OCI-LY3 (cell line): Measurements from ENCODE around the gene GEN1.
A peak's percentile ranks its signal among the peaks of the same experiment; 100 is the strongest.

ENCODE experiments used
- H2AFZ ChIP-seq: fragments of 200-600, 300-600 bp; shearing (Covaris generic); 2 replicates; pipeline ENCODE4 v1.6.0; 2014; ENCODE audit warnings: antibody characterized with exemption, low read depth, low read length
- H3K27ac ChIP-seq: fragments of 200-600, 300-600 bp; sonication (generic); 2 replicates; pipeline ENCODE4 v1.5.1; 2014; ENCODE audit warnings: mild to moderate bottlenecking, low read length, moderate library complexity, mixed read lengths
- H3K27me3 ChIP-seq: fragments of 200-600, 300-600 bp; sonication (generic); 2 replicates; pipeline ENCODE4 v1.6.1; 2014; ENCODE audit warnings: low read depth, low read length, mixed read lengths
- H3K36me3 ChIP-seq: fragments of 200-600, 300-600 bp; sonication (generic); replicated peaks from 2 replicates; pipeline ENCODE3; 2014; ENCODE audit warnings: low read depth, low read length, mixed read lengths
- H3K4me1 ChIP-seq: fragments of 300-600, 200-600 bp; sonication (generic); 2 replicates; pipeline ENCODE4 v1.6.1; 2014; ENCODE audit warnings: low read length, mixed read lengths
- H3K4me2 ChIP-seq: fragments of 200-600, 300-600 bp; sonication (generic); 2 replicates; pipeline ENCODE4 v1.6.1; 2014; ENCODE audit warnings: low read length, mixed read lengths
- H3K4me3 ChIP-seq: fragments of 300-600, 200-600 bp; sonication (generic); 2 replicates; pipeline ENCODE4 v1.5.1; 2014; ENCODE audit warnings: antibody characterized with exemption, mild to moderate bottlenecking, low read length, moderate library complexity
- H3K79me2 ChIP-seq: fragments of 300-600, 200-600 bp; shearing (Covaris generic); 2 replicates; pipeline ENCODE4 v1.6.1; 2014; ENCODE audit warnings: mild to moderate bottlenecking, low read length, mixed read lengths
- H3K9ac ChIP-seq: fragments of 300-600, 200-600 bp; shearing (Covaris generic); 2 replicates; pipeline ENCODE4 v1.6.0; 2014; ENCODE audit warnings: mild to moderate bottlenecking, low read length, moderate library complexity
- H3K9me3 ChIP-seq: fragments of 200-600, 300-600 bp; shearing (Covaris generic); 2 replicates; pipeline ENCODE4 v1.6.1; 2014; ENCODE audit warnings: low read length, mixed read lengths; ENCODE audit not compliant: insufficient read depth
- H4K20me1 ChIP-seq: fragments of 200-600, 300-600 bp; sonication (generic); 2 replicates; pipeline ENCODE4 v1.6.1; 2016; ENCODE audit warnings: low read length, mixed read lengths; ENCODE audit not compliant: insufficient read depth
- EZH2phosphoT487 ChIP-seq: fragments of 200-600 bp; shearing (Covaris generic); IDR thresholded peaks from 2 replicates; pipeline ENCODE4 v1.6.1; 2018; ENCODE audit warnings: antibody characterized with exemption, mixed run types, low read depth
- TF ChIP-seq, protein P1 (sequence below): fragments of 200-600, 300-600 bp; sonication (generic); IDR thresholded peaks from 2 replicates; pipeline ENCODE4 v1.5.1; 2014; ENCODE audit warnings: antibody characterized with exemption, low read length, low read depth

GEN1 gene

GRCh38 chr2:17719562-17720371 is 34.2 kb upstream of the GEN1 start:
- Histone ChIP-seq H4K20me1 (no peaks in the 10 kb centered on the region), H3K9ac (no peak overlapping the region), H3K27ac (peak overlapping the region; percentile 35), H3K4me1 (peaks cover 8% of the 10 kb centered on the region; the same call in 1 of the 2 replicates), H3K79me2 (no peaks in the 10 kb centered on the region), H3K4me2 (no peak overlapping the region), H3K9me3 (no peaks in the 10 kb centered on the region), H3K4me3 (no peak overlapping the region), H3K27me3 (no peaks in the 10 kb centered on the region), H3K36me3 (peaks cover 63% of the 10 kb centered on the region), H2AFZ (no peak overlapping the region)
- TF ChIP-seq, protein P1, sequence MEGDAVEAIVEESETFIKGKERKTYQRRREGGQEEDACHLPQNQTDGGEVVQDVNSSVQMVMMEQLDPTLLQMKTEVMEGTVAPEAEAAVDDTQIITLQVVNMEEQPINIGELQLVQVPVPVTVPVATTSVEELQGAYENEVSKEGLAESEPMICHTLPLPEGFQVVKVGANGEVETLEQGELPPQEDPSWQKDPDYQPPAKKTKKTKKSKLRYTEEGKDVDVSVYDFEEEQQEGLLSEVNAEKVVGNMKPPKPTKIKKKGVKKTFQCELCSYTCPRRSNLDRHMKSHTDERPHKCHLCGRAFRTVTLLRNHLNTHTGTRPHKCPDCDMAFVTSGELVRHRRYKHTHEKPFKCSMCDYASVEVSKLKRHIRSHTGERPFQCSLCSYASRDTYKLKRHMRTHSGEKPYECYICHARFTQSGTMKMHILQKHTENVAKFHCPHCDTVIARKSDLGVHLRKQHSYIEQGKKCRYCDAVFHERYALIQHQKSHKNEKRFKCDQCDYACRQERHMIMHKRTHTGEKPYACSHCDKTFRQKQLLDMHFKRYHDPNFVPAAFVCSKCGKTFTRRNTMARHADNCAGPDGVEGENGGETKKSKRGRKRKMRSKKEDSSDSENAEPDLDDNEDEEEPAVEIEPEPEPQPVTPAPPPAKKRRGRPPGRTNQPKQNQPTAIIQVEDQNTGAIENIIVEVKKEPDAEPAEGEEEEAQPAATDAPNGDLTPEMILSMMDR, result peak; percentile 84
- TF ChIP-seq EZH2phosphoT487, result no peak

DNA sequence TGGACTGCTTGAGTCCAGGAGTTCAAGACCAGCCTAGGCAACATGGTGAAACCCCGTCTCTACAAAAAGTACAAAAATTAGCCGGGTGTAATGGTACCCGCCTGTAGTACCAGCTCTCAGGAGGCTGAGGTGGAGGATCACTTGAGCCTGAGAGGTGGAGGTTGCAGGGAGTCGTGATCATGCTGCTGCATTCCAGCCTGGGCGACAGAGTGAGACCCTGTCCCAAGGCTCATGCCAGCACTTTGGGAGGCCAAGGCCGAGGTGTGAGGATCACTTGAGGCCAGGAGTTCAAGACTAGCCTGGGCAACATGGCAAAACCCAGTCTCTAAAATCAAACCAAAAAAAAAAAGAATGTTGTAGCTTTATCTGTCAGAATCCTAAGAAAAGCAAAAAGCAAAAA is 25.7 kb upstream of the GEN1 start:
- H3K4me2 ChIP-seq, result no peak overlapping the region
- H4K20me1 ChIP-seq, result no peaks in the 10 kb centered on the region
- H3K27ac ChIP-seq, result no peak overlapping the region
- H3K36me3 ChIP-seq, result peaks cover 68% of the 10 kb centered on the region
- H3K27me3 ChIP-seq, result no peaks in the 10 kb centered on the region
- H3K79me2 ChIP-seq, result no peaks in the 10 kb centered on the region
- H3K9me3 ChIP-seq, result no peaks in the 10 kb centered on the region
- TF ChIP-seq, protein P1, result no peak
- no peak for TF ChIP-seq EZH2phosphoT487
- no peak overlapping the region for H3K4me3 ChIP-seq
- H3K4me1 ChIP-seq, result peaks cover 4% of the 10 kb centered on the region; the same call in 1 of the 2 replicates
- H3K9ac ChIP-seq, result no peak overlapping the region
- no peak overlapping the region for H2AFZ ChIP-seq

GRCh38 chr2:17729880-17730279 is 24.1 kb upstream of the GEN1 start:
- TF ChIP-seq, protein P1, result no peak
- no peak for TF ChIP-seq EZH2phosphoT487
- H3K4me3 ChIP-seq, result no peak overlapping the region
- H4K20me1 ChIP-seq, result no peaks in the 10 kb centered on the region
- no peaks in the 10 kb centered on the region for H3K27me3 ChIP-seq
- H3K79me2 ChIP-seq, result no peaks in the 10 kb centered on the region
- no peak overlapping the region for H2AFZ ChIP-seq
- H3K9me3 ChIP-seq, result no peaks in the 10 kb centered on the region
- no peak overlapping the region for H3K9ac ChIP-seq
- H3K4me1 ChIP-seq, result no peaks in the 10 kb centered on the region
- no peak overlapping the region for H3K27ac ChIP-seq
- H3K36me3 ChIP-seq, result peaks cover 64% of the 10 kb centered on the region
- no peak overlapping the region for H3K4me2 ChIP-seq

DNA sequence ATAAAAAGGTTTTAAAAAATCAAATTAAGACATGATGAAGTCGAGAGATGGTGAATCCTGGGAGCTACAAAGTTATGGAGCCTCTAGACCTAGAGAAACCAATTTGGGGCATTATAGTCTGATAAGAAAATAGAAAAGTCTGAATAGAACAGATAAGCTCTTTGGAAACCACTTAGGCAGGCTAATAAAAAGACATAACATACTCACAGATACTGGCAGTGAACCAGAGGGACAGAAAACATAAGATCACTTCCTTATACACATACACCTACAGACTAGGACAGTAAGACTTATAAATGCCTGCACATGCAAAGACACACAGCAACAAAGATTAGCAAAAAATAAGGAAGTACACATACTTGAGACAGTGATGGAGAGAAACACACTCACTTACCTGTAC is 20.3 kb upstream of the GEN1 start:
- Histone ChIP-seq H4K20me1 (no peaks in the 10 kb centered on the region), H3K36me3 (peaks cover 66% of the 10 kb centered on the region), H3K9ac (no peak overlapping the region), H3K9me3 (no peaks in the 10 kb centered on the region), H3K4me3 (no peak overlapping the region), H3K27me3 (no peaks in the 10 kb centered on the region), H3K4me2 (no peak overlapping the region), H3K4me1 (no peaks in the 10 kb centered on the region), H2AFZ (no peak overlapping the region), H3K79me2 (no peaks in the 10 kb centered on the region), H3K27ac (no peak overlapping the region)
- no peak for TF ChIP-seq EZH2phosphoT487
- TF ChIP-seq, protein P1, result no peak
